ENCODE results near the gene EPHA8. TPM values are rescaled to one million over a fixed set of nuclear protein-coding genes. Genes with fewer than 3 reads are reported as not detected.

Gene EPHA8
- total RNA-seq, 1 donor from 2014 or later: 0.24 TPM

DNA sequence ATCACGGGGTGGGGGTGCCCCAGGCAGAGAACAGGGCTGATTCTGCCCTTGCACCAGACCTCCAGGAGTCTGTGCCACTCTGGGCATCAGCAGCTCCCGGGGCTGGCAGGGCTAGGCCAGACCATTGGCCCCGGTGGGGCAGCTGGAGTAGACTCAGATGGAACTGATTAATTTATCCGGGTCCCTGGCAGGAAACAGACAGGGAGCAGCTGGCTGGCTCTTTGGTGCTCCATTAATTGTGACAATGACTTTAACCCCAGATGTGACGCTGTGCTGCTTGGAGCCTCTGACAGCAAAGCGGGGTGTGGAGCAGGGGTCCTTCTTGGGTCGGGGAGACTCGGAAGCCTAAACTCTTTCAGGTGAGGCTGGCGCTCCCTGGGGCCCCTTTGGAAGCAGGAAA, 9.5 kb downstream of the EPHA8 start:
- Mint-ChIP-seq H3K27me3 (peaks cover 46% of the 10 kb centered on the region), H3K27ac (no peak overlapping the region), H3K4me3 (ENCODE audit: low read depth) (no peak overlapping the region), H3K9me3 (ENCODE audit: low read depth) (no peaks in the 10 kb centered on the region), H3K4me1 (ENCODE audit: low read depth) (no peaks in the 10 kb centered on the region), H3K36me3 (ENCODE audit: insufficient read depth) (no peaks in the 10 kb centered on the region)
- DNase-seq (ENCODE audit: low spot score, unreplicated experiment): no peak
- TF ChIP-seq CTCF (IDR thresholded peaks at IDR 0.05; ENCODE audit: unreplicated experiment): no peak

DNA sequence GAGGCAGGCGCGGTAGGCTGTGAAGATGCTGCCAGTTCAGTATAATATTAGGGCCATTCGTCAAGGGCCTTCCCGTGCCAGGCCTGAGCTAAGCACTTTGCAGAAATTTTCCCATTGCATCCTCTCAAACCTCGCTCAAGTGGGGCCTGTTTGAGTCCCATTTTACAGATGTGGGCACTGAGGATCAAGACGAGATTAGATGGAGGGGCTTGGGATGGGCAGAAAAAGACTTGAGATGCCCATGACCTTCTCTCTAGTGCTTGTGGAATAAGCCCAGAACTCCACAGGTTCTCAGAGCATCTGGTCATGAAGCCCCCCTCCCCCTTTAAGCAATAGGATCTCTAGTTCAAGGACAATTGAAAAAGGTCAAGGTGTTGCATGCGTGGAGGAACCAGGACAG, 9.9 kb downstream of the EPHA8 start:
- peaks cover 45% of the 10 kb centered on the region for H3K27me3 Mint-ChIP-seq
- TF ChIP-seq CTCF (IDR thresholded peaks at IDR 0.05; ENCODE audit: unreplicated experiment): no peak
- no peaks in the 10 kb centered on the region for H3K36me3 Mint-ChIP-seq (ENCODE audit: insufficient read depth)
- H3K4me1 Mint-ChIP-seq (ENCODE audit: low read depth): no peaks in the 10 kb centered on the region
- DNase-seq (ENCODE audit: low spot score, unreplicated experiment): no peak
- no peak overlapping the region for H3K4me3 Mint-ChIP-seq (ENCODE audit: low read depth)
- H3K27ac Mint-ChIP-seq: no peak overlapping the region
- H3K9me3 Mint-ChIP-seq (ENCODE audit: low read depth): peaks cover 2% of the 10 kb centered on the region

GRCh38 chr1:22575532-22576149, 12.4 kb downstream of the EPHA8 start:
- no peaks in the 10 kb centered on the region for H3K4me1 Mint-ChIP-seq (ENCODE audit: low read depth)
- peaks cover 30% of the 10 kb centered on the region for H3K27me3 Mint-ChIP-seq
- H3K36me3 Mint-ChIP-seq (ENCODE audit: insufficient read depth): no peaks in the 10 kb centered on the region
- H3K27ac Mint-ChIP-seq: no peak overlapping the region
- no peak for TF ChIP-seq CTCF (IDR thresholded peaks at IDR 0.05; ENCODE audit: unreplicated experiment)
- H3K9me3 Mint-ChIP-seq (ENCODE audit: low read depth): peaks cover 11% of the 10 kb centered on the region
- no peak for DNase-seq (ENCODE audit: low spot score, unreplicated experiment)
- H3K4me3 Mint-ChIP-seq (ENCODE audit: low read depth): no peak overlapping the region

GRCh38 chr1:22576150-22576544, 12.9 kb downstream of the EPHA8 start:
- Mint-ChIP-seq H3K4me1 (ENCODE audit: low read depth) (no peaks in the 10 kb centered on the region), H3K27ac (no peak overlapping the region), H3K9me3 (ENCODE audit: low read depth) (peaks cover 11% of the 10 kb centered on the region), H3K36me3 (ENCODE audit: insufficient read depth) (no peaks in the 10 kb centered on the region), H3K4me3 (ENCODE audit: low read depth) (no peak overlapping the region), H3K27me3 (peaks cover 25% of the 10 kb centered on the region)
- DNase-seq (ENCODE audit: low spot score, unreplicated experiment): no peak
- TF ChIP-seq CTCF (IDR thresholded peaks at IDR 0.05; ENCODE audit: unreplicated experiment): no peak

- no peak overlapping the region for H3K4me3 Mint-ChIP-seq (ENCODE audit: low read depth)
- TF ChIP-seq CTCF (IDR thresholded peaks at IDR 0.05; ENCODE audit: unreplicated experiment): no peak
- H3K4me1 Mint-ChIP-seq (ENCODE audit: low read depth): no peaks in the 10 kb centered on the region
- peaks cover 11% of the 10 kb centered on the region for H3K9me3 Mint-ChIP-seq (ENCODE audit: low read depth)
- no peaks in the 10 kb centered on the region for H3K36me3 Mint-ChIP-seq (ENCODE audit: insufficient read depth)
- DNase-seq (ENCODE audit: low spot score, unreplicated experiment): no peak
- no peak overlapping the region for H3K27ac Mint-ChIP-seq
- H3K27me3 Mint-ChIP-seq: peaks cover 25% of the 10 kb centered on the region
Measured at GRCh38 chr1:22576617-22577016, 13.3 kb downstream of the EPHA8 start.
